Measurements from ENCODE around the gene GUCA2B.

Gene GUCA2B

DNA sequence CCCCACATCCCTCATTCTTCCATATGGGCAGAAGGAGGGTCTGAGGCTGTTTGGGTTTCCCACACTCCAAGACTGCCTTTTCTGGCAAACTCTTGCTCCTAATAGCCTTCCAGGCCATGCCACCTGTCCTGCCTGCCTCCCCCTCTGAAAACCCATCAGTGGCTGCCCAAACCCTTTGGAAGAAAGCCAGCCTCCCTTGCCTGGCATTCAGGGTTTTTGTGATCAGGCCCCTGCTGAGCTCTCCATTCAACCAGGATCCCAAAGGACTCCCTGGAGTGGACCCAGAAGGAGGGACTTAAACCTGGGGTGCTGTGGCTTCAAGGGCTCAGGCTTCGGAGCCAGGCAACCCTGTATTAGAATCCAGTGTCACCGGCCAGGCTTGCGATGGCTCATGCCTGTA lies 15.6 kb downstream of the GUCA2B start:
- no peak for DNase-seq

DNA sequence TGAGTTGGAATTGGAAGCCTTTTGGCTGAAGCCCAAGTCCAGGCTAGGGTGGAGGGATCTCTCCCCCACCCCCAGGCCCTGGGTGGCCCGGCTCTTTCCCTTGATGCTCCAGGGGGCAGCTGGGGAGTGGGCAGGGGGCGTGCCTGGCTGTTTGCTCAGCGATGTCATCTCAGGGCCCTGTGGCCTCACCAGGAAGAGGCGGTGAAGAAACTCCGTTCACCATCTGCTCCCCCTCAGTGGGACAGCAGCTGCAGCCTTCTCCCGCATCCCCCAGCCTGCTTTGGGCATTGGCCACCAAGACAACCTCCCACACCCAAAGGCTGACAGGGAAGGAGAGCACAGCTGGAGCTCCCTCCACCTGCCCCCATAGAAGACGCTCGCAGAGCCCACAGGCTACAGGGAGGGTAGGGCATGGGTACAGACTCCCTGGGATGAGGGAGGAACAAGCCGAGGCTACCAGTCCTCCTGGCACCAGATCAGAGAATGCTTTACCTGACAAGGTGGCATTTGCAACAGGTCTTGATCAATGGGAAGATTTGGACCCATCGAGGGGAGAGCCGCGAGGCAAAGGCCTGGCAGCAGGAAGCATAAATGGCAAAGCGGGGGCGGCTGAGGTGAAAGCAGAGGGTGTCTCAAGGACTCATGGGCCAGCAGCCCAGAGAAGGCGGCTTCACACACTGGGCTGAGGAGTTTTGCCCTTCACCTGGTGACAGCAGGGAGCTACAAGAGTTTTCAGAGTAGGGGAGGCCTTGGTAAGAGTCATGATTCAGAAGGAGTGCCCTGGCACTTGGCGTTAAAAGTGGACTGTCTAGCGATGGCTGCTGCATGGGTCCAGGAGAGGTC lies 17.8 kb downstream of the GUCA2B start:
- DNase-seq: no peak

DNA sequence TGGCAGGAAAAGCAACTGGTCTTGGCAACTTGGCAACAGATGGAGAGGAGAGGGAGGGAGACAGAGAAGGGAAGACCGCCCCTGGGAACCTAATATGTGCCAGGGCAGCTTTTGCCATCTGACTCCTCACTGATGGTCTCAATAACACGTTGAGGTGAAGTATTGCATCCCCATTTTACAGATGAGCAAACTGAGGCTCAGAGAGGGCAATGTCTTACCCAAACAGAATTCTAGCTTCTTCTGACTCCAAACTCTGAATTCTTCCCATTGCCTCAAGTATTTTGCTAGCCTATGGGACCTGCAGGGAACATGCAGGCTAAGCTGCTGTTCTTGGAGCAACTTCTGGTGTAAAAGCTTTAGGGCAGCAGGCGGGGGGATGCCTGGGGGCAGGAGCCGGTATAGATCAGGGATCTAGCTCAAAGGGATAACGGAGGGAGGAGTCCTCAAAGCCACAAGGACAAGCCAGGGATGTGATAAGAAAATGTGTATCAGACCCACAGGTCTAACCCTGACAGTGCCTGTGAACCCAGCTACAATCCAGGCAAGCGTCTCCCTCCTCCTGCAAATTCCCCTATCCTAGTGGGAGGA lies 18.6 kb downstream of the GUCA2B start:
- DNase-seq: no peak

DNA sequence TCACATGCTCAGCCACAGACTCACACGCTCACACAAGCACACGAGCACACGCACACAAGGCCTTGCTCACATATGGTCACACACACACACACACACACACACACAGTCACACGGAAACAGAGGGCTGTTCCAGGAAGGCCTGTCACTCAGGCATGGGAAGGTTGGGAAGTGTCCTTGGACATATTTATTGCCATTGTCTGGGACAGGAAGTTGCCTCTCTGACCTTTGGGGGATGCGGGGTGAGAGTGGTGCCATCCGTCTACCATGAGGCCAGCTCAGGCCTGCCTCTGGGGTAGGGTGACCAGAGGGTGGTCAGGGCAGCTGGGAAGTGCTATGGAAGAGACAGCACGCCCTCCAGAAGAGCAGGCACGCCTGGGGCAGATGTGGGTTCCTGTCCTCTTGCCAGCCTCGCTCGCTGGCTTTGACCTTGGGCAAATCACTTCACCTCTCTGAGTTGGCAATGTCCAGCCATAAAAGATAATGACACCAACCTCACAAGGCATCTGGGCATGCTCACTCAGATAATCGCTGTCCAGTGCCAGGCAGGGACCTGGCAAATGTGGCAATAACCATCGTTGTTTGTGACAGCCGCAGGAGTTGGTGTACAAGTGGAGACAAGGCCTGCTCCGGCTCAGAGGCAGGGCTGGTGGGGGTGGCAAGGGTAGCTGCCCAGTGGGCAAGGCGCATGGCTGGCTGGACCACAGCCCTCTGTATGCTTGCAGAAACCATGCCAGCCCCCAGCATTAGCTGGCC lies 19.3 kb downstream of the GUCA2B start:
- no peak for DNase-seq

DNA sequence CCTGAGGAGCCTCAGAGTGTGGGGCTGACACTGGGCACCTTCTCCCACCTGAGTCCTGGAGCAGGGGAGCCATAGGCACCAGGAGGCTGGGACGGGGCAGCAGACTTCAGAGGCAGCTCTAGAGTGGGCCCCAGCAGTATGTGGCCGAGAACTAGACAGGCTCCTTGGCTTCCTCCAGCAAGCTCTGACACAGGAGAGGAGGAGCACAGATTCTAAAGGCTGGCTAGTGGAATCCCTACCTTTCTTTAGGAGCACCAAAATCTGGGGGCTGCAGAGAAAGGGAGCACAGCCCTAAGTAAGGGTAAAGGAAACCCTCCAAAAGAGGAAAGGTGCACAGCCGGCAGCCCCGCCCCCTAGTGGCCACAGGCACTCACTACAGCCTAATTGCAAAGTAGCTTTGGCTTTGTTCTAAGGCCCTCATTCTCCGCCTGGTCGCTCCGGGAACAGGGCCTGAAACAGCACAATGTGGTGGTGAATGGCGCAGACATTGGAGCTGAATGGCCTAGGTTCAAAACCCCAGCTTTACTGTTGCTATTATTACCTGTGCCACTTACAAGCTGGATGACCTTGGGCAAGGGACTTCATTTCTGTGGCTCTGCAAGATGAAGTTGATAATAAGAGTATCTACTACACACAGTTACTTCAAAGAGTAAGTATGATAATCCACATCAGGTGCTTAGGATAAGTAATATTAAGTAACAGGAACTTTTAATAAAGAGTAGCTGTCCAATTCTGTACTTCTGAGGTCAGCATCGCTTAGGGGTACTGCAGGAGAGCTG lies 20.1 kb downstream of the GUCA2B start:
- DNase-seq: no peak

DNA sequence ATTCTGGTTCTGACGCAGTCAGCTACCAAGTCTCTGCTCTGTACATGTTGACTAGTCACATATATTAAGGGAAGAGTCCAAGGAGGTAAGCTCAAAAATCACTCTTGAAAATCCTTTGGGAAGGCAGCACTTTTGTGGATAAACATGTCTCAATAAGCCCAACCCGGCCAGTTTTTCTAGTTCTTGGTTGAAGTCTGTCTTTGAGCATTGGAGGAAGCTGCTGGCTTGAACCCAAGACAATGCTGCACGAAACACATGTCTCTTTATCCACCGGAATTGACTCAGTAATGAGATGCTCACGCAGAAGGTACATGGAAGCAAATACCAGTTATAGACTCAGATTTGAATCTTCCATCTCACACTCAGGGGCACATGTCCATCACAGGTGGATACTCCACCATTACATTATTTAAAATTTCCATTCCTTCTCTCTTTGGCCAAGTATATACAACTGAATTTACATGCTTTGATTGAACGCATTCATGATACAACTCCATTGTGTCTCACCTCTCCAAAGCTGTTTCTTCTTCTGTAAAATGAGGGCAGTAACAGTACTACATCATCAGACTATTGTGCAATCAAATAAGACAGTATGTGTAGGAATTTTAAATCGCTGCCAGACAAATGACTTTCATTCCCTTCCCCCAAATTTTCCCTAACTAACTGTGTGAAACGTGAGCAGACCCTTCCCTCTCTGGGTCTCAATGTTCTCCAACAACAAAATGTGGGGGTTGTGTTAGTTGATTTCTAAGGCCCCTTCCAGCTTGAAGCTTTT lies 20.9 kb downstream of the GUCA2B start:
- DNase-seq: no peak

DNA sequence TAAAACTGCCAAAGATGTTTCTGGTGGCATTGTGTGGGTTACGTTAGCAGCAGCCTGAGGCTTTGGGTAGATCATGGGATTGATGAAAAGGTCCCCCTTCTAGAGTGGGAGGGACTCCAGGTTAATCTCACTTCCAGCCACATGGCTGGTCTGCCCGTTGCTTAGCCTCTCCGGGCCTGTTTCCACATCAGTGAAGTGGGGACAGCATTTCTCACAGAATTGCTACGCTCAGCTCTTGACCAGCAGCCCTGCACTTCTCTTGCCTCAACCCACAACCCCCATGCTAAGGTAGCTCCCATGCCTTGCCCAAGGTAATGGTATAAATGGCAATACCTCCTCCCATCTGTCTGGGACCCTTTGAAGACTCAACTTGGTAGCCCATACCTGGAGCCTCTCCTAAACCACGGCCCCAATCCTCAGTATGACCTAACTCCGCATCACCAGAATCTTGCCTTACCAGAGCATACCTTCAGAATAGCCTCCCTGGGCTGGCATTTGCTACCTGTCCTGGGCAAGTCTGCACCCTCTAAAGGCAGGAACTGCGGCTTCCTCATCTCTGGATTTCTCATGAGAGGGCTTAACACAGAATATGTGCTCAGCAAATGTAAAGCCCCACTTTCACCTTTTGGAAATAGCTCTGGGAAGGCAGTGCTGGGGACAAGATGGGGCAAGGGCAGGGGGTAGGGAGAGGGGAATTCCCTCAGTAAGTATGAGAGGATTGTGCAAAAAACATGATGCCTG lies 22.3 kb downstream of the GUCA2B start:
- no peak for DNase-seq

DNA sequence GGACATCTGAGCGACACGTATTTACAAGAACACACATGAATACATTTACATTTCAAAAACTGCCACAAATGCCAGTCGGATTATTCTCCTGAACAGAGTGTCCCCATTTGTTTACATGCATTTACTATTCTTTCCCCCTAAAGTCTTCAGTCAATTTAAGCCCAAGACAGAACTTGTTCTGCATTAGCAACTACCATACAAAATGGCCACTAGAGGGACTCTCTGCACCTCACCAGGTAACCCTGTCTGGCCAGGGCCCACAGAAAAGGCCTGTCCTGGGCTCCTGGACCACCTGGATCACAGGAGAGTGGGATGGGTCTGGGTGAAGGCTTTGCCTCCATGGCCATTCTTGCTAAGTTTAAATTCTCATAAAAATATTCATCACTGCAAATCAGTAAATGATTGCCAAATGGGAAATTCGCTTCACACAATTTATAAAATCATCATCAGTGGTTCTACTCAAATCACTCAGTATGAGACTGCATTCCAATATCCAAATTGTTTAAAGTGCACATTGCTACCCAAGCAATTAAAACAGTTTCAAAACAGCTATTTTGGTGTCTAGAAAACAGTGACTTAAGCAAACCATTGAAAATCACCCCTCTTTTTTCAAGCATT lies 23.8 kb downstream of the GUCA2B start:
- no peak for DNase-seq

DNA sequence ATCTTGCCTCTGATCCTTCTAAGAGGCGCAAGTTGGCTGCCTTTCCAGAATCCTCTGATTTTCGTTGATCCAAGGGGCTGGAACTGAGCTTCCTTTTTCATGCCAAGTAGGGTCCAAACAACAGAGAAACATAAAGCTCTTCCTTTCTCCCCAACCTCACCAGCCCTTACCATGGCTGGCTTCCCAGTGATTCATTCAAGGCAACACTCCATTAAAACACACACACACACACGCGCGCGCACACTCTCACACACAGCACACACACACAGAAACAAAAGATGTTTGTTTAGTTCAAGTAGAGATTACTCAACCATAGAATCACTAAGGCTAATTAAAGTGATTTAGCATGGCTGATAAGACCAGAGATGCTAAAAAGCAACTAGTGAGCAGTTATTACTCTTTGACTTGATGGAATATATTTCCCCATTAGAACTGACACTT lies 24.4 kb downstream of the GUCA2B start:
- DNase-seq: no peak

DNA sequence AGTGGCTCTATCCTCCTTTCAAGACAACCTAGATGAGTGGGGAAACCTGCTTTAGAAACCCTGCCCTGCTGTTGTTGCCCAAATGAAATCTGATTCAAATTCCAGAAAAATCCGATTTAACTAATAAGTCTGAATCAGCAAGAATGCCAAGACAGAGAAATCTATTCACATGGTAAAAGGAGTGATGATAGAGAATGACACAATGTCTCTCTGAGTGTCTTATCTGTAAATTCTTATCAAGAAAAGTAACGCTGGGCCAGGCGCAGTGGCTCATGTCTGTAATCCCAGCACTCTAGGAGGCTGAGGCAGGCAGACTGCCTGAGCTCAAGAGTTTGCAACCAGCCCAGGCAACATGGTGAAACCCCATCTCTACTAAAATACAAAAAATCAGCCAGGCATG lies 25.0 kb downstream of the GUCA2B start:
- DNase-seq: no peak

DNA sequence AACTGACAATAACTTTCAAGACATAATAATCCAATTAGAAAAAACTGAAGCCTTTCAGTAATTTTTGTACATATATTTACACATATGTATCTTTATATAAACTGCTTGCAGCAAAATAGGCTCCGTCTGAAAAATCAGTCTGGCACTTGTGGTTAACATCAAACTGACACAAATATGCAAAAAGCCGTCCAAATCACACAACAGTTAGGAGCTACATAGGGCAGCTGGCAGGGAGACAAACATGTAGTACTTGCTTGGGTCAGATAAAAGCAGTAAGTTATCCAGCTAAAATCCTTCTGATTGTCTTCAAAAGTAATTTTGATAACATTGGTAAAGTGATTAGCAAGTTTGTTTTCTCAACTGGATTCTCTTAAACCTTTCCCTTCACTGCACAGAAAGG lies 26.1 kb downstream of the GUCA2B start:
- DNase-seq: no peak

DNA sequence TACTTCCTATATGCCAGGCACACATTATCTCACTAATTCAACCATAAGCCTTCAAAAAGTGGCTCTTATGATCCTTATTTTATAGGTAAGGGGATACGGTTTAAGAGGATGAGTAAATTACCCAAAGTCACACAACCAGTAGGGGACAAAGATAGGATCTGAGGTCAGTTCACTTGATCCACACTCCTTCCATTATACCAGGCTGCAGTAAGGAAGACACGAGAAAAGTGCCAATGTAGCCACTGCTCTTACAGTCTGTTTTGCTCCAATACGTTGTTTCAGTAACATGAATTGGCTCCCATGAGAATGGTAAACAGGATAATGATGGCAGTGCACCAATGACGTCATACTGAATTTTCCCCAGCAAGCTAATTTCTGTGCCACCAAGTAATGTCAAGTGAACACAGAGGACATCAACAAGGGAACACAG lies 26.7 kb downstream of the GUCA2B start:
- no peak for DNase-seq

DNA sequence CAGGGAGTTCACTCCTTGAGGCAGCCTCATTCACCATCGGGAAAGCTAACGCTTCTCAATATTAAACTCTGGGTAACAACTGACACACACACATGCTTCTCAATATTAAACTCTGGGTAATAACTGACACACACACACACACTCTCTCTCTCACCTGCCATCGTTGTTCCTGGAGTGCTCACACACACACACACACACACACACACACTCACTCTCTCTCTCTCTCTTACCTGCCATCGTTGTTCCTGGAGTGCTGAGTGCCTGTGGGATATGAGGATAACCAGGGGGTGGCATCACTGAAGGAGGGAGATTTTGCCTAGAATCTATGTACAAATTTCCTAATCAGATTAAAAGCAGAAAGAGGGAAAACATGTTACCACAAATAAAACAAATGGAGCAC lies 28.5 kb downstream of the GUCA2B start:
- no peak for DNase-seq

DNA sequence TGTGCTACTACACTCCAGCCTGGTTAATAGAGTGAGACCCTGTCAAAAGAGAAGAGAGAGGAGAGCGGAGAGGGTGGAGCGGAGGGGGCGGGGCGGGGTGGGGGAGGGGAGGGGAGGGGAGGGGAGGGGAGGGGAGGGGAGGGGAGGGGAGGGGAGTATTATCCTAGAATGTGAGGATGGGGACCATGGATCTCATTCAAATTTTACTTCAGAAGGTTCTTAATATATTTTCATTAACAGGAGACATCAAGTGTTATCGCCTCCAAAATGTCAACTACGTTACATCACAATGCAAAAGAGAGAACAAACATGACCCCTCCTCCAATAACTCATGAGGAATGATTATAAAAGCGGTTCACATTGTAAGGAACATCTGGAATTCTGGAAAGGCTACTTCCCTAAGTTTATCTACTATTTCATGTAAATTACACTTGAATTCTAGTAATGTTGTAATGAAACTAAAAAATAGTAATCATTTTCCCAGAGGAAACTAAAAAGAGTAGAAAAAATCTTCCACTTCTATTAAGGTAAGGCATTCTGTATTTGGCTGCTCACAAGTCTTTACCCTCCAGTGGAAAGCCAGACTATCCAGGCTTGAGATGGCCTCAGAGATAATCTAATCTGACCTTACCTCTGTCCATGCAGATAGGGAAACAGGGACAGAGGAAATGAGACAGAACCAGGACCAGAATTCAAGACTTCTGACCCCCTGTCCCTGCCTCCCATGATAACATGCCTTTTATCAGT lies 30.2 kb downstream of the GUCA2B start:
- no peak for DNase-seq

DNA sequence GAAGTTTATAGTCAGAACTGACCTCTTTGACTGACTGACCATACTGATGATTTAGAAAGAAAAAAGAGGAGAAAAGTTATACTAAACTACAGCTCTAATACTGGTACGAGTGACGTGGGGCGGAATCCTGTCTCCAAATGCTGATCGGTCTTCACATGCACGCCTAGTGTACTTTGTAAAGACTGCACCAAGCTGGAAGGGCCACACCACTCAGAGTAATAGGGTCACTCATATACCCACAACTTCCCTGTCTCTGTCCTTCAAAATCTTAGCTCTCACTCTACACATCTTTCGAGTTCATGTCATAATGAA lies 30.7 kb downstream of the GUCA2B start:
- DNase-seq: no peak

DNA sequence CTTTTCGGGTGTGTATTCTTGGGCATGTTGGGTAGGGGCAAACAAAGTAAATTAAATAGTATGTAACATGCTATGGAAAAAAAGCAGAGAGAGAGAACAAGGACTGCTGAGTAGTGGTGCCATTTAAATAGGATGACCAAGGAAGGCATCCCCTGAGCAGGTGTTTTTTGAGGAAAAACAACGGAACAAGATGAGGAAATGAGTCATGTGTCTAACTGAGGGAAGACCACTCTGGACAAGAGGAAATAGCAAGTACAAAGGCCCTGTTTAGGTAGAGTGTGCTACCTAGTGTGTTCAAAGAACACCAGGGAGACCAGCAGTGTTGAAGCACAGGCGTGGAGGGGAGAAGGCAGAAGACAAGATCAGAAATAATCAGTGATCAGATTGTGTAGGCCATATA lies 31.4 kb downstream of the GUCA2B start:
- no peak for DNase-seq

DNA sequence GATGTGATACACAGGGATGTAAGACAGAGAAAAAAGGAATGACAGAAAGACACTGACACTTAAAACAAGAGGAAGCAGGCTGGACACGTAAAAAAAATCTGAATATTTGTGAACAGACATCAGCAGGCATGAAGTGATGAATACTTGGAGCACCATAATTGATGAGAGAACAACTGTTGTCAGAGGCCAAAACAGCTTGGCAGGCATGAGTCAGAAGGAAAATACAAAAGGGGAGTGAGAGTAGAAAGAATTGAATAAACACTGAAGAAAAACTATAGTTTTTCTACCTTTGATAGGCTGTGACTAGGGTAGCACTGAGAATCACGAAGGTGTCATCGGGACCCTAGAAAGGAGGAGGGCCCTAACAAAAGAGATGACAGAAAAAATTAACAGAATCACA lies 32.9 kb downstream of the GUCA2B start:
- no peak for DNase-seq

DNA sequence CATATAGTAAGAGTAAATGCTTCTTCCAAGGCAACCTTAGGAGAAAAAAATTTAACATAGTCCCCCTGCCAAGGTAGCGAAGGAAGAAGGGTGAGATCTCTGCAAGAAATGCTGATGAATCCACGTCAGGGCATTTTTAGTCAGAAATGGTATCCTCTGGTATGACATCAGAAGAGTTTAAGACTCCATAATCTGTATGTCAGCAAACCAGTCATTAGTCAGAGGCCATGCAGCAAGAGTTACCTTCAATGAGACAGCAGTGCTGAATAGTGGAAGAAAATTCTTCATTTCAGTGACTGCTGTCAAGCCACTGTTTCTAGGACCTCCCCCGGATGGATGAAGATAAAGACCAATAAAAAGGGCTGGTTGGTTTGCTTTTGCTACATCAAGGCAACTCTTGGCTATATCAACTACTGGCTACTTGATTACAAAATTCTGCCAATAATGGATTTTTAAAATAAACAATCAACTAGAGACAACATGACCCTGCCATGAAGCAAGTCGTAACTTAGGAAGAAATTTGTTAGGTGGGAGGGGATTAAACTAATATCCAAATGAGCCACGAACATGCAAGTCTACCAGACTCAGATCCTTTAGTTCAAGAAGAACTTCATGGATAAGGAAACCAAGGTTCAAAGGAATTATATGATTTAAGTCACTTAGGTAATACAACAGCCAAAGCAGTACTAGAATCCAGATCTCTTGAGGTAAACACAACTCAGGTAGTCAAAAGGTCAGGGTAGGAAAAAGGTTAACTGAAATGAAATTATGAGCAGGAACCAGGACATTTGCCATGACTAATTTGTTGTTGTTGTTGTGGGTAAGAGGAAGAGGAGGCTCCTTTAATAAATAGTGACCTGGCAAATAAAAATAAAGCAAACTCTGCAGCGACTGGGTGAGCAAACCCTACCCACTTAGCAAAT lies 37.0 kb downstream of the GUCA2B start:
- no peak for DNase-seq

DNA sequence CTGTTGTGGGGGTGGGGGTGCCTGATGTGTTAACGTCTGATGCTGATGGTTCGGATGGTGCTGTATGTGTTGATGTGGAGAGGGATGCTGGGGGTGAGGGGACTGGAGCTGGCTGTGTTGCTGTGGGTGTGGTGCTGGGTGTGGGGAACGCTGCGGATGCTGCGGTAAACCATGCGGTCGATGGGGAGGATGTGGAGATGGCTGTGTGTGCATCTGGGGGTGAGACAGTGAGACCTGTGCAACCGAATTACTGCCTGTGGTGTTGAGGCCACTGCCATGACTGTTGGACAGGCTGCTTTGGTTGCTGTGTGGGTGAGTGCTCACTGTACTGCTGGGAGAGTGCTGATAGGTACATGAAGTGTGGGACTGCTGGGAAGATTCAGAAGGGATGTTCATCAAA lies 38.1 kb downstream of the GUCA2B start:
- no peak for DNase-seq

Measured in GOT3 (cell line).